K562 (cell line): ENCODE measurements around the gene TEX30. TPM values are rescaled to one million over a fixed set of nuclear protein-coding genes. Genes with fewer than 3 reads are reported as not detected.
A peak's percentile ranks its signal among the peaks of the same experiment; 100 is the strongest.

Source experiments
- BHLHE40 ChIP-seq: IDR thresholded peaks from 2 replicates; pipeline ENCODE4 v1.6.1; 2011; ENCODE audit warnings: low read length, improper control_type of control experiment
- CBX2 ChIP-seq: fragments of 200-600 bp; sonication (generic); IDR thresholded peaks from one replicate; pipeline ENCODE4 v1.6.1; 2012; ENCODE audit warnings: mild to moderate bottlenecking, low read length, inconsistent platforms; ENCODE audit not compliant: insufficient read depth, poor library complexity, severe bottlenecking
- CTBP1 ChIP-seq: fragments of 450-650 bp; IDR thresholded peaks from 2 replicates; pipeline ENCODE4 v1.6.1; 2016; ENCODE audit warnings: borderline replicate concordance
- ELF2 ChIP-seq: fragments of 250-450 bp; sonication (Bioruptor Pico); IDR thresholded peaks from 2 replicates; pipeline ENCODE4 v1.5.0; 2021; ENCODE audit warnings: mild to moderate bottlenecking
- HDAC2 ChIP-seq: fragments of 450-650 bp; IDR thresholded peaks from 2 replicates; pipeline ENCODE4 v1.6.1; 2016; ENCODE audit warnings: mild to moderate bottlenecking
- HINFP ChIP-seq: fragments of 450-650 bp; conservative IDR thresholded peaks from 2 replicates; pipeline ENCODE4 v1.6.1; 2016; ENCODE audit warnings: missing genetic modification characterization, low read depth, mild to moderate bottlenecking, control low read depth, missing compliant biosample characterization
- RBBP5 ChIP-seq: fragments of 200-600 bp; sonication (generic); IDR thresholded peaks from 2 replicates; pipeline ENCODE4 v1.6.1; 2012; ENCODE audit warnings: borderline replicate concordance, mild to moderate bottlenecking, low read length, control low read depth, inconsistent platforms; ENCODE audit not compliant: insufficient read depth, poor library complexity, severe bottlenecking
- USF1 ChIP-seq: sonication (generic); formaldehyde crosslinking; IDR thresholded peaks from 2 replicates; pipeline ENCODE4 v1.9.0; 2022; ENCODE audit warnings: mild to moderate bottlenecking, missing genetic modification reagents
- USF2 ChIP-seq: sonication (generic); formaldehyde crosslinking; IDR thresholded peaks from 2 replicates; pipeline ENCODE4 v1.5.0; 2020; ENCODE audit warnings: missing genetic modification reagents
- ZBTB40 ChIP-seq, 2 experiments: fragments of 450-650 bp in 1 of 2; sonication (generic) in 1 of 2; formaldehyde crosslinking in 1 of 2; IDR thresholded peaks; 2 replicates each; pipeline versions ENCODE4 v1.7.1 to v1.9.0; 2016 to 2022; ENCODE audit warnings: inconsistent platforms in 1 of 2, mild to moderate bottlenecking in 1 of 2, missing genetic modification reagents in 1 of 2
- ZBTB7A ChIP-seq: IDR thresholded peaks from 2 replicates; pipeline ENCODE4 v1.6.1; 2011; ENCODE audit warnings: low read depth, mild to moderate bottlenecking, low read length, moderate library complexity, borderline replicate concordance; ENCODE audit not compliant: control insufficient read depth
- ZFP30 ChIP-seq: fragments of 250-450 bp; sonication (Bioruptor Pico); IDR thresholded peaks from 2 replicates; pipeline ENCODE4 v1.8.0; 2022; ENCODE audit warnings: moderate library complexity, mild to moderate bottlenecking, inconsistent platforms, borderline replicate concordance
- ZNF766 ChIP-seq: fragments of 200-800 bp; sonication (Bioruptor generic); conservative IDR thresholded peaks from 2 replicates; pipeline ENCODE4 v1.6.1; 2016; ENCODE audit warnings: missing genetic modification characterization, missing compliant biosample characterization
- polyA plus RNA-seq, 8 experiments: library from polyadenylated mRNA; depleted of rRNA in 4 of 8; stranded (reverse) in 5 of 8; unstranded in 3 of 8; fragments of >200 nt; fragmentation: Nextera tagmentation in 2 of 8; fragmentation: Illumina TruSeq in 1 of 8; extraction: Ambion mirVana in 2 of 8; extraction: Trizol in 1 of 8; gene quantifications; 2 replicates each; pipeline versions ENCODE4 v1.2.1 to v1.2.3, GENCODE V29; 2011 to 2014; ENCODE audit warnings: inconsistent platforms in 1 of 8, missing spikeins in 1 of 8
- total RNA-seq, 7 experiments: library from RNA; depleted of rRNA in 6 of 7; stranded (reverse); fragments of >200 nt in 6 of 7; fragmentation: Illumina TruSeq in 2 of 7; extraction: Trizol in 2 of 7; gene quantifications; 2 replicates each; pipeline versions ENCODE4 v1.2.1 to v1.2.3, GENCODE V29; 2011 to 2021; ENCODE audit warnings: low replicate concordance in 1 of 7

TEX30 gene
- total and polyA plus RNA-seq, 9 of the 15 experiments (the other 6 are each of a cell fraction or from before 2014, with no cell fraction given): 24.1 to 143 (median 37.3) TPM

- TF ChIP-seq ZBTB40 (IDR thresholded peaks at IDR 0.05) (0 out of 2 replicates have a peak, but pooled peaks have one; percentile 20), ZBTB40 (CRISPR knock-in tag; IDR thresholded peaks at IDR 0.05) (no peak), ZBTB7A (peak; percentile 72; the same call in 1 of the 2 replicates), ZNF766 (0 out of 2 replicates have a peak, but pooled peaks have one; percentile 24), HINFP (no peak), USF1 (CRISPR knock-in tag) (peak; percentile 54), CTBP1 (peak; percentile 95), CBX2 (no peak), USF2 (peak; percentile 62), ZFP30 (no peak), ELF2 (CRISPR knock-in tag) (no peak), BHLHE40 (peak; percentile 42; the same call in 1 of the 2 replicates), HDAC2 (peak; percentile 21; the same call in 1 of the 2 replicates), RBBP5 (peak; percentile 69)
Measured at GRCh38 chr13:102798581-102799425, 25.2 kb upstream of the TEX30 start, which contains the start of the genes BIVM and POGLUT2 (continued).
